COLO829 (cell line): ENCODE measurements around the gene BNIP2.

Experiments
- DNase-seq: peaks from one replicate; pipeline ENCODE4 v3.0.0; 2012; ENCODE audit warnings: low spot score

BNIP2 gene

DNA sequence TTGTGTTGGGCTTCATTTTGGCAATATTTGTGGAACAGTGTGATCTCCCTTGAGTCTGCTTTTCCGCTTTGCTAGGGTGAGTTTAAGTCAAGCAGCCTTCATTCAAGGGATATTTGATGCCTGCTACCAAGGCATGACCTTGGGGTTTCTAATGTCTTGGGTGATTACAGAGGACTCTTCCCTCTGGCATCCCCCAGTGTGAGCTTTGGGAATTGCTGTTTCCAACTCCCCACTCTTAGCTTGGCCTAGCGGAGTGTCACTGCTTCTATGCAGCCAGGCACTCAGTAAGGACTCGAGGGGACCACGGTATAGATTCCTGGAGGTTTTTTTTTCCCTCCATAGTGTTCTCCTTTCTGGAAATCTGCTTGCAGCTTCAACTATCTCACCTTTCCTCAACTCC, 56.4 kb downstream of the BNIP2 start:
- DNase-seq: no peak

DNA sequence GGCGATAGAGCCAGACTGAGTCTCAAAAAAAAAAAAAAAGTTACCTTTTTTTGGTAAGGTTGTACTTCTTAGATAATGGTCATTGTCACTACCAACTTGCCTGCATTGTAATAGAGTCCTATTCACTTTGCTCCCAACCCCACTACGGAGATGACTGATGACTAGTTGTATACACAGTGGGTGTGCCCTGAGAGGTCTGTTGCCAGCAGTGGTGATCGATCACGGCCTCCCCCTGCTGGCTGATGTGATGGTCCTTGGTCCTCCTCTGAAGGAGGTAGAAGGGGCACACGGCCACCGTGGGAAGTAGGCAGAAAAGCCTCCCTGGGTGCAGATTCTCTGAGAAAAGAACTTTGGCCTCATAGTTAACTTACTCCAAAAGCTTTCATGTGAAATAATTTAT, 66.8 kb downstream of the BNIP2 start:
- peak; percentile 33 for DNase-seq

DNA sequence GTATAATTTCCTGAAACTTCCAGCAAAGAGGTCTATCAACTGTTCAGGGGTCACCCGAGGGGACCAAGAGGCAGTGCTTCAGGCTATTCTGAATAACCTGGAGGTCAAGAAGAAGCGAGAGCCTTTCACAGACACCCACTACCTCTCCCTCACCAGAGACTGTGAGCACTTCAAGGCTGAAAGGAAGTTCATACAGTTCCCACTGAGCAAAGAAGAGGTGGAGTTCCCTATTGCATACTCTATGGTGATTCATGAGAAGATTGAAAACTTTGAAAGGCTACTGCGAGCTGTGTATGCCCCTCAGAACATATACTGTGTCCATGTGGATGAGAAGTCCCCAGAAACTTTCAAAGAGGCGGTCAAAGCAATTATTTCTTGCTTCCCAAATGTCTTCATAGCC, 70.7 kb downstream of the BNIP2 start:
- DNase-seq: no peak

DNA sequence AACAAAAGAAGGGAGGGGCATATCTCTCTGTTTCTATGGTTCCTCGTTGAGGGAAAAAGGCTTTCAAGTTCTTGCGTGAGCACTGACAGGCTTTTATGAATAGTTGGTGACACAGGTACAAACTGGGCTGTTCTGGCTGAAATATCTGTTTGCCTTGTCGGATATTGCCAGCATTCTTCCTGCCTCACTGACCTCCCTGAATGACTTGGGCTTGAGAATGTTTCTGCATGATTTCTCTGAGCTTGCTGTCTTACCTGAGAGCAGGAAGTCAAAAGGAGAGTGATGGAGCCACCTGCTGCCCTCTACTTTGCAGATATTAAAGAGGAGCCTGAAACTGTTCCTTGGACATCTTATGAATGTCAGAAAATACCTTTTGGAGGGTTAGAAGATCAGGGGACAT, 72.7 kb downstream of the BNIP2 start:
- no peak for DNase-seq

DNA sequence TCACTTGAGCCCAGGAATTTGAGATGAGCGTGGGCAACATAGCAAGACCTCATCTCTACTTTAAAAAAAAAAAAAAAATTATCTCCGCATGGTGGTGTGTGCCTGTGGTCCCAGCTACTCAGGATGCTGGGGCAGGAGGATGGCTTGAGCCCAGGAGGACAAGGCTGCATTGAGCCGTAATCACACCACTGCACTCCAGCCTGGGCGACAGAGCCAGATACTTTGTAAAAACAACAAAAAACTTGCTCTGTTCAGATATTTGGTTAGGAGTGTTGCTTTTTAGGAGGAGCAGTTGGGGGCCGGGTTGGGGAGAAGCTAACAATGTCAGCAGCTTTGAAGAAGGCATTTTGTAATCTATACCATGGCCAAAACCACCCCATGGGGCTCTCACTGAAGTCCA, 73.5 kb downstream of the BNIP2 start:
- no peak for DNase-seq

DNA sequence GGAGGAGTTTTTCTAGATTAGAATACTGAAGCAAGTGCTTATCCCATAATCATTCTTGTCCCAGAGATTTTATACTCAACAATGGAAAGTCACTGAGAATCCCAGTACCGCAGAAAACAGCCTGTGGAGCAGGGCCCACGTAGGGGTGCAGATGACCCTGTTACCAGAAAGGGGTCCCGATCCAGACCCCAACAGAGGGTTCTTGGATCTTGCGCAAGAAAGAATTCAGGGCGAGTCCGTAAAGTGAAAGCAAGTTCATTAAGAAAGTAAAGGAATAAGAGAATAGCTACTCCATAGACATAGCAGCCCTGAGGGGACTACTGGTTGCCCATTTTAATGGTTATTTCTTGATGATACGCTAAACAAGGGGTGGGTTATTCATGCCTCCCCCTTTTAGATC, 75.0 kb downstream of the BNIP2 start:
- DNase-seq: no peak

DNA sequence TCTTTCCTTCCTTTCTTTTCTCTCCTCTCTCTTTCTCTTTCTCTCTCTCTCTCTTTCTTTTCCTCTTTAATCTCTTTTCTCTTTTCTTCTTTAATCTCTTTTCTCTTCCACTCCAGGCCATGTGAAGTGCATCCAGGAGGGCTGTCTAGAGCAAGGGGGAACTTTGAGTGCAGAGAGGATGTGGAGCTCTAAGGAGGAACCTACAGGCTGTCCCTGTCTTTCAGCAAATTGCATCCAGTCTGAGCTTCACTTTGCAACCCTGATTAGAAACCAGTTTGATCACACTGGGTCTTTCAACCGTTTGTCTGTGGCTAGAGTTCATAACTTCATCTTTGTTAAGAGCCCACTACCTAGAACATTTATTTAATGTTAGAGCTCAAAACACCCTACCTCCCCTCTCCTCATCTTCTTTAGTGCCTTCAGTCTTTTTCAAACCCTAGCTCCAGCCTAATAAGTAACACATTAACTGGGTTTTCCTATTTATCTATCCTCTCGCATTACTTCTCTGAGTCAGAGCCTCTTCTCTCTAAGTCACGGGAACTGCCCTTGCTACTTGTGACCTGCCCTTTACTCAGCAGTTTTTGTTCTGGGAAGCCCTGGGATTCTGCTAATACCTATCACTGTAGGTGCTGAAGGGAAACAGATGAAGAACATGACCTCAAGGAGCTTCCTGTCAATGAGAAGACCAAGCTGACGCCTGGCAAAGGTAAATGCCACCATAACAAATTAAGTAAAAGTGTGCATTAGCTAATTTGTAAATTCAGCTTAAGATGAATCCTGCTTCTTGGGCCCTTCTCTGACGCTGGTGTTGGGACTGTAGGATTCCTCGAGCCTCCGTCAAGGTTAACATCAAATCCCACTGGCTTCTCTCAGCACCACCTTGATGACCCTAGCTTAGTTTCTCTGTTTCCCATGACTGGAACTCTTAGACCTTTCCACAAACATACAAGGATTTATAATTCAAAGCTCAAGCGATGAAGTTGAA, 77.6 kb downstream of the BNIP2 start, which contains the start of gene GCNT3:
Gene GCNT3 (plus strand): TSS at position 508 of the 985 bp plus-strand sequence. CDS start 6,456 bp downstream, outside the sequence.
- DNase-seq: no peak

DNA sequence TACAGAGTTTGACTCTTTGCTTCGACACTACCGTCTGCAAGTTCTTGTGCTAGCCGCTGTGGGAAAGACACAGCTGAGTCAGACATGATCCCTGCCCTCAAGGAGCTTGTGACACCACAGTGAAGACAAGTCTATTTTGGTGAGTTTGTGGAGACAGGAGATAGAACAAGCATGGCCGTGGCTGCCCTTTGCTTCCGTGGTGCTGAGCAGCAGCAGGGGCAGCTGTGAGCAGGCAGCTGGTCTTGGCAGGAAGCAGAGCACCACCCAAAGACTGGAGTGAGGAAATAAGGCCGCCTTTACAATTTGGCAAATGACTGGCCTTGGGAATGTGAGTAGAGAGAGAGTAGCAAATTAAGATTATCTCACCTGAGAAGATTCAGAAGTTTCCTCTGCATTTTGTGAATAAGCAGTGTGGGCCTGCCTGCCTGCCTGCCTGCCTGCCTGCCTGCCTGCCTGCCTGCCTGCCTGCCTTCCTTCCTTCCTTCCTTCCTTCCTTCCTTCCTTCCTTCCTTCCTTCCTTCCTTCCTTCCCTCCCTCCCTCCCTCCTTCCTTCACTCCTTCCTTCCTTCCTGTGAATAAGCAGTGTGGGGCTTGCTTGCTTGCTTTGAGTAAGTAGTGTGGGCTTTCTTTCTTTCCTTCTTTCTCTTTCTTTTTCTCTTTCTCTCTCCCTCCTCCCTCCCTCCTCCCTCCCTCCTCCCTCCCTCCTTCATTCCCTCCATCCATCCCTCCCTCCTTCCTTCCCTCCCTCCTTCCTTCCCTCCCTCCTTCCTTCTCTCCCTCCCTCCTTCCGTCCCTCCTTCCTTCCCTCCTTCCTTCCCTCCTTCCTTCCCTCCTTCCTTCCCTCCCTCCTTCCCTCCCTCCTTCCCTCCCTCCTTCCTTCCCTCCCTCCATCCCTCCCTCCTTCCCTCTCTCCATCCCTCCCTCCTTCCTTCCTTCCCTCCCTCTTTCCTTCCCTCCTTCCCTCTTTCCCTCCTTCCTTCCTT, 79.1 kb downstream of the BNIP2 start:
- DNase-seq: no peak
